Measurements from ENCODE around the gene CLEC11A. TPM values are rescaled to one million over a fixed set of nuclear protein-coding genes. Genes with fewer than 3 reads are reported as not detected.

CLEC11A gene
- polyA plus RNA-seq, 2 of the 4 experiments (the other 2 are of a cell fraction): 1.5 to 6.2 TPM

DNA sequence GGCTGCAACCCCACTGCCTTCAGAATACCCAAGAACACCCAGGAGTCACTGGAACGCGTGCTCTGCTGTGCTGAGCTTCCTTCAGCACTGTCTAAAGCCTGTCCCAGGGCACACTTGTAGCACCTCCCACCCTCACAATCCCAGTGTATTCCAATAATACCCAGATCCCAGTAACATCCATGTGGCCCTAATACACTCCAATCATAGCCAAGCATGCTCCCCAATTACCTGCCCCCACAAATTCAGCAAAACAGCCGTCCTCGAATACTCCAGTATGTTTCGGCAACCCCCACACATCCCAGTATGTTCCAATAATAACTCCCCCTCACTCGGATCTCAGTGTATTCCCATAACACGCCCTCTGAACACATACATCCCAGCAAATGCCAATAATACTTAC, 32.7 kb upstream of the CLEC11A start:
- ChIA-PET POLR2A (no interaction called here), CTCF (interaction anchor here (1.4 to 5.3 kb wide), 4 partner anchors 15 to 153 kb away, joined by 4 to 24 read pairs (median 9); no protein-coding TSS in a partner anchor)
- ATAC-seq (peak in 1 of 2 experiments; percentile 9; a peak in 2 of 6 replicates), DNase-seq (ENCODE audit: low read depth in 1 of 2, low spot score in 1 of 2) (no peak), FAIRE-seq (no peak)
- no peak overlapping the region for H3K4me3 ChIP-seq
- H3K4me1 ChIP-seq: peaks cover 13% of the 10 kb centered on the region
- TF ChIP-seq ZC3H11A (IDR thresholded peaks at IDR 0.05) (no peak), RARB (CRISPR knock-in tag; IDR thresholded peaks at IDR 0.05) (no peak), FOSL2 (IDR thresholded peaks at IDR 0.05) (no peak), FOSL2 (CRISPR knock-in tag; IDR thresholded peaks at IDR 0.05) (no peak), ZFP36 (IDR thresholded peaks at IDR 0.05; ENCODE audit: borderline replicate concordance, partially characterized antibody) (no peak)
- H3K9me3 ChIP-seq: no peaks in the 10 kb centered on the region
- WGBS (ENCODE audit: missing lambda C conversion rate): 22% methylated on average over 7 of the region's 7 CpGs
- no peak overlapping the region for H3K4me2 ChIP-seq
- no peak overlapping the region for H3K27ac ChIP-seq

DNA sequence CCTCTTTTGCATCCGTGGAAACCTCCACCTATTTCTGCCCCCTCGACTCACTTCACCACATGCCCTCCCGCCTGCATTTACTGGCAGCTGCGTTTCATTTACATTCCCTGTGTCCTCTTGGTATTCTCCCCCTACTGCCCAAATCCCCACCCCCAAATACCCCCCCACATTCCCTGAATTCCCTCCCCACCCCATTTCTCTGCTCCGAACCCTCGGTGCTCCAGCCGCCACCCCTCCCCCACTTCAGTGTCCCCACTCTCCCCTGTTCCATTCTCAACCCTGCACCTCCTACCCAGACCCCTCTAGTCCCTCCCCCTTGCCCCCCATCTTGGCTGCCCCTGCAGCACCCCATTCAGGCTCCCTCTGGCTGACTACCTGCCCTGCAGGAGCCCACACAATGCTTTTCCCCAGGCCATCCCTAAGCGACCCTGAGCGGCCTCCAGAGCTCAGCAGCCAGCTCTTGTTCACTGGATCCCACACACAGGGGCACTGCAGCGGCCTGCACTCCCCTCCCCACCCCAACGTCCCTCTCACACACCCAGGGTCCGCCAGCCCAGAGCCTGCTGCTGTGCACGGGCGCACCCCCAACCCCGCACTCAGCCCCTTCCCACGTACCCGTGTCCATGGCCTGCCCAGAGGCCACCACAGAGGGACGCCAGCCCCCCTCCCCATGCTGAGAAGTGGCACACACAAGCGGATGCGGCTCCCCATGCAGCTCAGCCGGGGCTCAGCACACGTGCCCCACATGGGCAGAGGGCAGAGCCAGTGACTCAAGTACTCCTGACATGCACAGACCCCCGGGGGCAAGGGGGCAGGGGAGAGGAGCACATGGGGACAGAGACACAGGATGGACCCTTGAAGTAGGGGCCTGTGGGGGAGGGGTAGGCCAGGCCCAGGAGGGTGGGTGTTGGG, 29.8 kb upstream of the CLEC11A start:
- DNase-seq (ENCODE audit: low read depth in 1 of 2, low spot score in 1 of 2): no peak
- no peak overlapping the region for H3K4me3 ChIP-seq
- ChIA-PET CTCF (interaction anchor here (1.0 to 5.3 kb wide), 4 partner anchors 9 to 545 kb away, joined by 3 to 24 read pairs (median 10); no protein-coding TSS in a partner anchor), POLR2A (no interaction called here)
- H3K27ac ChIP-seq: no peak overlapping the region
- FAIRE-seq: no peak
- WGBS (ENCODE audit: missing lambda C conversion rate): under 1% methylated on average over 5 of the region's 23 CpGs
- no peak overlapping the region for H3K4me2 ChIP-seq
- no peak for ATAC-seq
- TF ChIP-seq SREBF2 (IDR thresholded peaks at IDR 0.05) (no peak), SMC3 (IDR thresholded peaks at IDR 0.05) (no peak), CHD2 (IDR thresholded peaks at IDR 0.05; ENCODE audit: low read length, partially characterized antibody) (no peak), RNF2 (IDR thresholded peaks at IDR 0.05; ENCODE audit: borderline replicate concordance, low read depth) (no peak), NFE2L2 (conservative IDR thresholded peaks at IDR 0.05; ENCODE audit: low read length) (no peak), ESRRA (IDR thresholded peaks at IDR 0.05; ENCODE audit: borderline replicate concordance, low read length) (no peak), HOXA7 (CRISPR knock-in tag; IDR thresholded peaks at IDR 0.05) (no peak)
- TF ChIP-seq, protein P1, sequence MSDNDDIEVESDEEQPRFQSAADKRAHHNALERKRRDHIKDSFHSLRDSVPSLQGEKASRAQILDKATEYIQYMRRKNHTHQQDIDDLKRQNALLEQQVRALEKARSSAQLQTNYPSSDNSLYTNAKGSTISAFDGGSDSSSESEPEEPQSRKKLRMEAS (IDR thresholded peaks at IDR 0.05): no peak
- TF ChIP-seq, protein P2, sequence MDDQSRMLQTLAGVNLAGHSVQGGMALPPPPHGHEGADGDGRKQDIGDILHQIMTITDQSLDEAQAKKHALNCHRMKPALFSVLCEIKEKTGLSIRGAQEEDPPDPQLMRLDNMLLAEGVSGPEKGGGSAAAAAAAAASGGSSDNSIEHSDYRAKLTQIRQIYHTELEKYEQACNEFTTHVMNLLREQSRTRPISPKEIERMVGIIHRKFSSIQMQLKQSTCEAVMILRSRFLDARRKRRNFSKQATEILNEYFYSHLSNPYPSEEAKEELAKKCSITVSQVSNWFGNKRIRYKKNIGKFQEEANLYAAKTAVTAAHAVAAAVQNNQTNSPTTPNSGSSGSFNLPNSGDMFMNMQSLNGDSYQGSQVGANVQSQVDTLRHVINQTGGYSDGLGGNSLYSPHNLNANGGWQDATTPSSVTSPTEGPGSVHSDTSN (IDR thresholded peaks at IDR 0.05): no peak
- H3K4me1 ChIP-seq: peaks cover 12% of the 10 kb centered on the region; the same call in 2 of the 3 replicates
- H3K9me3 ChIP-seq: no peaks in the 10 kb centered on the region

DNA sequence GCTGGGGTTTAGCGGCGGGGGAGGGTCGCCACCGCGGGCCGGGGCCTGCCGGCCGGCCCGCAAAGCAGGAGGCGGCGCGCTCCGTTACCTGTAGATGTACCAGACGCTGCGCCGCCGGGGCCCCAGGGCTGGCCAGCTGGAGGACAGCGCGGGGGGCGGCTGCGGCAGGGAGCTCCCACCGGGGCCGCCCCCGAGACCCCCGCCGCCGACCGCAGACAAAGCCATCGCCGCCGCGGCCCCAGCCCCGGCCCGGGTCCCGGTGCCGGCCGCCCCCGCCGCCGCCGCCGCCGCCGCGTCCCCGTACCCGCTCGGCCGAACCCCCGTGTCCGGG, 28.4 kb upstream of the CLEC11A start:
- TF ChIP-seq SMC3 (IDR thresholded peaks at IDR 0.05) (no peak), EP300 (IDR thresholded peaks at IDR 0.05) (no peak), ZNF302 (CRISPR knock-in tag; IDR thresholded peaks at IDR 0.05) (no peak), JUNB (IDR thresholded peaks at IDR 0.05) (no peak), BHLHE40 (IDR thresholded peaks at IDR 0.05; ENCODE audit: low read depth, low read length) (no peak), FOXS1 (CRISPR knock-in tag; IDR thresholded peaks at IDR 0.05) (no peak), ZFP36 (IDR thresholded peaks at IDR 0.05; ENCODE audit: borderline replicate concordance, partially characterized antibody) (no peak), RAD21 (conservative IDR thresholded peaks at IDR 0.05 in 1 of 2, IDR thresholded peaks at IDR 0.05 in 1 of 2) (no peak), POLR2AphosphoS2 (conservative IDR thresholded peaks at IDR 0.05; ENCODE audit: low read length) (no peak), KDM5A (IDR thresholded peaks at IDR 0.05) (no peak), MAZ (IDR thresholded peaks at IDR 0.05; ENCODE audit: borderline replicate concordance, low read depth, low read length) (no peak), ESRRA (IDR thresholded peaks at IDR 0.05; ENCODE audit: borderline replicate concordance, low read length) (no peak), RARB (CRISPR knock-in tag; IDR thresholded peaks at IDR 0.05) (no peak), NR3C1 (IDR thresholded peaks at IDR 0.05) (no peak), ZSCAN20 (CRISPR knock-in tag; IDR thresholded peaks at IDR 0.05) (no peak), TFCP2L1 (CRISPR knock-in tag; IDR thresholded peaks at IDR 0.05) (no peak)
- TF ChIP-seq, protein P3, sequence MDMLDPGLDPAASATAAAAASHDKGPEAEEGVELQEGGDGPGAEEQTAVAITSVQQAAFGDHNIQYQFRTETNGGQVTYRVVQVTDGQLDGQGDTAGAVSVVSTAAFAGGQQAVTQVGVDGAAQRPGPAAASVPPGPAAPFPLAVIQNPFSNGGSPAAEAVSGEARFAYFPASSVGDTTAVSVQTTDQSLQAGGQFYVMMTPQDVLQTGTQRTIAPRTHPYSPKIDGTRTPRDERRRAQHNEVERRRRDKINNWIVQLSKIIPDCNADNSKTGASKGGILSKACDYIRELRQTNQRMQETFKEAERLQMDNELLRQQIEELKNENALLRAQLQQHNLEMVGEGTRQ (IDR thresholded peaks at IDR 0.05): no peak
- TF ChIP-seq, protein P4, sequence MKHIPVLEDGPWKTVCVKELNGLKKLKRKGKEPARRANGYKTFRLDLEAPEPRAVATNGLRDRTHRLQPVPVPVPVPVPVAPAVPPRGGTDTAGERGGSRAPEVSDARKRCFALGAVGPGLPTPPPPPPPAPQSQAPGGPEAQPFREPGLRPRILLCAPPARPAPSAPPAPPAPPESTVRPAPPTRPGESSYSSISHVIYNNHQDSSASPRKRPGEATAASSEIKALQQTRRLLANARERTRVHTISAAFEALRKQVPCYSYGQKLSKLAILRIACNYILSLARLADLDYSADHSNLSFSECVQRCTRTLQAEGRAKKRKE (CRISPR knock-in tag; IDR thresholded peaks at IDR 0.05; ENCODE audit: low read depth): no peak
- TF ChIP-seq, protein P5, sequence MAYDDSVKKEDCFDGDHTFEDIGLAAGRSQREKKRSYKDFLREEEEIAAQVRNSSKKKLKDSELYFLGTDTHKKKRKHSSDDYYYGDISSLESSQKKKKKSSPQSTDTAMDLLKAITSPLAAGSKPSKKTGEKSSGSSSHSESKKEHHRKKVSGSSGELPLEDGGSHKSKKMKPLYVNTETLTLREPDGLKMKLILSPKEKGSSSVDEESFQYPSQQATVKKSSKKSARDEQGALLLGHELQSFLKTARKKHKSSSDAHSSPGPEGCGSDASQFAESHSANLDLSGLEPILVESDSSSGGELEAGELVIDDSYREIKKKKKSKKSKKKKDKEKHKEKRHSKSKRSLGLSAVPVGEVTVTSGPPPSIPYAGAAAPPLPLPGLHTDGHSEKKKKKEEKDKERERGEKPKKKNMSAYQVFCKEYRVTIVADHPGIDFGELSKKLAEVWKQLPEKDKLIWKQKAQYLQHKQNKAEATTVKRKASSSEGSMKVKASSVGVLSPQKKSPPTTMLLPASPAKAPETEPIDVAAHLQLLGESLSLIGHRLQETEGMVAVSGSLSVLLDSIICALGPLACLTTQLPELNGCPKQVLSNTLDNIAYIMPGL (CRISPR knock-in tag; IDR thresholded peaks at IDR 0.05; ENCODE audit: borderline replicate concordance): no peak
- TF ChIP-seq, protein P1 (IDR thresholded peaks at IDR 0.05): no peak
- no peak for FAIRE-seq
- Histone ChIP-seq H3K9me3 (no peaks in the 10 kb centered on the region), H3K4me2 (peak overlapping the region; percentile 98), H3K4me1 (peaks cover 12% of the 10 kb centered on the region; the same call in 2 of the 3 replicates), H3K4me3 (peak overlapping the region; percentile 40), H3K27ac (no peak overlapping the region)
- ChIA-PET CTCF (interaction anchor here (0.9 kb wide), 1 partner anchor 30 kb away, joined by 6 read pairs; no protein-coding TSS in a partner anchor), POLR2A (interaction anchor here (0.6 kb wide), 2 partner anchors 101 to 107 kb away, joined by 3 to 4 read pairs; no protein-coding TSS in a partner anchor)
- ATAC-seq: no peak
- no peak for DNase-seq (ENCODE audit: low read depth in 1 of 2, low spot score in 1 of 2)
- WGBS (ENCODE audit: missing lambda C conversion rate): 10% methylated on average over 14 of the region's 51 CpGs
